CD4-positive, alpha-beta T cell (primary cell): ENCODE data around the gene PDCD6IP. TPM values are rescaled to one million over a fixed set of nuclear protein-coding genes. Genes with fewer than 3 reads are reported as not detected.
A peak's percentile ranks its signal among the peaks of the same experiment; 100 is the strongest.

Experiments
- ATAC-seq: fragments of 200-7000 bp; cut with Tn5 transposase; one replicate; pipeline ENCODE4 v1.10.0; 2022; ENCODE audit warnings: mild to moderate bottlenecking; ENCODE audit not compliant: poor library complexity
- CTCF ChIA-PET: fragments of 350-600 bp; sonication (Branson Sonifier 250); formaldehyde crosslinking; loops from one replicate; lab custom pipeline; 2021; ENCODE audit warnings: antibody characterized with exemption, inconsistent platforms; lab: Charles Lee
- POLR2A ChIA-PET: fragments of 350-600 bp; sonication (Branson Sonifier 250); formaldehyde crosslinking; loops from one replicate; lab custom pipeline; 2021; ENCODE audit warnings: antibody characterized with exemption, inconsistent platforms; lab: Charles Lee
- DNase-seq, 14 experiments: peaks; one replicate each; pipeline ENCODE4 v3.0.0-alpha.2; 2013 to 2020; ENCODE audit warnings: mixed read lengths in 2 of 14
- H3K27ac ChIP-seq, 2 donors: one replicate each; pipeline versions ENCODE4 v1.5.1 to v1.7.0; 2013; ENCODE audit warnings: low read length in 2 of 2, low read depth in 1 of 2, mild to moderate bottlenecking in 1 of 2
- H3K27me3 ChIP-seq, 2 experiments: 1 replicate in 1 of 2; 2 replicates in 1 of 2; pipeline versions ENCODE4 v1.6.1 to v1.7.0; 2013; ENCODE audit warnings: low read length in 2 of 2, control low read depth in 1 of 2, mild to moderate bottlenecking in 1 of 2, moderate library complexity in 1 of 2; ENCODE audit not compliant: insufficient read depth in 2 of 2, control insufficient read depth in 1 of 2
- H3K36me3 ChIP-seq: one replicate; pipeline ENCODE4 v1.6.1; 2013; ENCODE audit warnings: low read length, control low read depth; ENCODE audit not compliant: insufficient read depth
- H3K4me1 ChIP-seq: one replicate; pipeline ENCODE4 v1.6.1; 2013; ENCODE audit warnings: low read length, control low read depth; ENCODE audit not compliant: insufficient read depth
- H3K4me3 ChIP-seq: one replicate; pipeline ENCODE4 v1.5.1; 2013; ENCODE audit warnings: mild to moderate bottlenecking, low read length, moderate library complexity
- H3K9me3 ChIP-seq, 2 experiments: 1 replicate in 1 of 2; 2 replicates in 1 of 2; pipeline versions ENCODE4 v1.6.1 to v1.7.0; 2013; ENCODE audit warnings: low read length in 2 of 2, mild to moderate bottlenecking in 2 of 2, control low read depth in 1 of 2, moderate library complexity in 1 of 2; ENCODE audit not compliant: control insufficient read depth in 1 of 2, insufficient read depth in 1 of 2
- H3K27ac Mint-ChIP-seq: one replicate; pipeline ENCODE4 v1.8.0; 2020; ENCODE audit warnings: mixed read lengths
- H3K27me3 Mint-ChIP-seq: one replicate; pipeline ENCODE4 v1.8.0; 2021; ENCODE audit warnings: mixed read lengths
- H3K36me3 Mint-ChIP-seq: one replicate; pipeline ENCODE4 v1.8.0; 2021; ENCODE audit warnings: low read depth, mixed read lengths
- H3K4me1 Mint-ChIP-seq: one replicate; pipeline ENCODE4 v1.8.0; 2021; ENCODE audit warnings: low read depth, mixed read lengths
- H3K4me3 Mint-ChIP-seq: one replicate; pipeline ENCODE4 v1.8.0; 2020; ENCODE audit warnings: mild to moderate bottlenecking, mixed read lengths
- H3K9me3 Mint-ChIP-seq: one replicate; pipeline ENCODE4 v1.8.0; 2020; ENCODE audit warnings: mixed read lengths
- intact Hi-C, 2 experiments: fragments of 100-400 bp; cut with DNase I in 1 of 2; cut with micrococcal nuclease in 1 of 2; formaldehyde crosslinking; loops; one replicate each; pipeline versions ENCODE4 v1.15.1 to v1.9.0; 2023 to 2025; cut with DNase I, micrococcal nuclease
- total RNA-seq, 174 experiments: library from RNA in 2 of 174; stranded (reverse) in 2 of 174; gene quantifications; one replicate each; pipeline ENCODE4 v1.2.3 and lab custom pipeline; 2021 to 2026
- TF ChIP-seq, protein P1 (sequence below): fragments of 200-600 bp; IDR thresholded peaks from one replicate; pipeline ENCODE4 v1.8.0; 2022; ENCODE audit warnings: antibody characterized with exemption, mild to moderate bottlenecking

Gene PDCD6IP
- total RNA-seq, 2 experiments from 2014 or later: 109 to 112 TPM

DNA sequence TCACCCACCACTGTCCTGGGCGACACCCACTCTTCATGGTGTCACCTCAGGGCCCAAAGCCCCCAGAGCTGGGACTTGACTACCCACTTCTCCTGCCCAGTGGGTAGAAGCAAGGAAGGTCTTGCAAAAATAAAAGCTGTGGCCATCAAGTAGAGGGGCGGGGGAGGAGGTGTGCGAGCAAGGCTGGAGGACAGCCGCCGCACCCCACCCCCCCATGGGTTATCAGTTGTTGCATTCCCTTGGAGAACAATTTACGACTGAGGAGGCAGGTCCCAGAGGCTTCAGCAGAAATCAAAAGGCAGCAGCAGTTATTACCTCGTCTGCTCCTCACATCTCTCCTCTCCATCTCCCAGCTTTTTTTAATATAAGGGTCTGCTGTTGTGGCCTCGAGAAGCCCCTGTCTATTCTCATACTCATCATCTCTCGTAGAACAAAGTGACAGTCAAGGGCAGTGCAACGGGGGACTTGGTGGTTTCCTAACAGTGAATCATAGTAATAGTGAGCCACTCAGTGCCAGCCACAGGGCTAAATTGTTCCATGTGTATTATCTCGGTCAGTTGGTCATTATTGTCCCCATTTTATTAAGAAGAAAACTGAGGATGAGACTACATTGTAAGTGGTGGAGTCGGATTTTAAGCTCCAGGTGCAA, 116.4 kb downstream of the PDCD6IP start:
- Mint-ChIP-seq H3K4me1 (no peaks in the 10 kb centered on the region), H3K36me3 (no peaks in the 10 kb centered on the region), H3K4me3 (no peak overlapping the region), H3K27ac (no peak overlapping the region), H3K27me3 (no peaks in the 10 kb centered on the region), H3K9me3 (no peaks in the 10 kb centered on the region)
- TF ChIP-seq, protein P1, sequence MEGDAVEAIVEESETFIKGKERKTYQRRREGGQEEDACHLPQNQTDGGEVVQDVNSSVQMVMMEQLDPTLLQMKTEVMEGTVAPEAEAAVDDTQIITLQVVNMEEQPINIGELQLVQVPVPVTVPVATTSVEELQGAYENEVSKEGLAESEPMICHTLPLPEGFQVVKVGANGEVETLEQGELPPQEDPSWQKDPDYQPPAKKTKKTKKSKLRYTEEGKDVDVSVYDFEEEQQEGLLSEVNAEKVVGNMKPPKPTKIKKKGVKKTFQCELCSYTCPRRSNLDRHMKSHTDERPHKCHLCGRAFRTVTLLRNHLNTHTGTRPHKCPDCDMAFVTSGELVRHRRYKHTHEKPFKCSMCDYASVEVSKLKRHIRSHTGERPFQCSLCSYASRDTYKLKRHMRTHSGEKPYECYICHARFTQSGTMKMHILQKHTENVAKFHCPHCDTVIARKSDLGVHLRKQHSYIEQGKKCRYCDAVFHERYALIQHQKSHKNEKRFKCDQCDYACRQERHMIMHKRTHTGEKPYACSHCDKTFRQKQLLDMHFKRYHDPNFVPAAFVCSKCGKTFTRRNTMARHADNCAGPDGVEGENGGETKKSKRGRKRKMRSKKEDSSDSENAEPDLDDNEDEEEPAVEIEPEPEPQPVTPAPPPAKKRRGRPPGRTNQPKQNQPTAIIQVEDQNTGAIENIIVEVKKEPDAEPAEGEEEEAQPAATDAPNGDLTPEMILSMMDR: no peak
- Histone ChIP-seq H3K4me1 (no peaks in the 10 kb centered on the region), H3K27ac (no peak overlapping the region), H3K27me3 (no peaks in the 10 kb centered on the region), H3K36me3 (no peaks in the 10 kb centered on the region), H3K4me3 (no peak overlapping the region), H3K9me3 (no peaks in the 10 kb centered on the region)
- POLR2A ChIA-PET: no interaction called here
- intact Hi-C loops: no loop called here
- CTCF ChIA-PET: no interaction called here
- ATAC-seq (no peak), DNase-seq (no peak)

- Mint-ChIP-seq H3K36me3 (no peaks in the 10 kb centered on the region), H3K4me3 (no peak overlapping the region), H3K27me3 (no peaks in the 10 kb centered on the region), H3K9me3 (no peaks in the 10 kb centered on the region), H3K27ac (no peak overlapping the region), H3K4me1 (no peaks in the 10 kb centered on the region)
- H3K4me1 ChIP-seq: no peaks in the 10 kb centered on the region
- no peaks in the 10 kb centered on the region for H3K9me3 ChIP-seq
- TF ChIP-seq, protein P1: no peak
- no peaks in the 10 kb centered on the region for H3K36me3 ChIP-seq
- H3K27ac ChIP-seq: no peak overlapping the region
- H3K4me3 ChIP-seq: no peak overlapping the region
- ATAC-seq (no peak), DNase-seq (peak in 5 of 14 experiments; percentile 0 to 13 (median 6))
- intact Hi-C loops: no loop called here
- ChIA-PET CTCF (no interaction called here), POLR2A (no interaction called here)
- no peaks in the 10 kb centered on the region for H3K27me3 ChIP-seq
These were observed 117.5 kb downstream of the PDCD6IP start for GRCh38 chr3:33915796-33916546.

GRCh38 chr3:33918126-33918756, 119.8 kb downstream of the PDCD6IP start:
- H3K36me3 Mint-ChIP-seq: no peaks in the 10 kb centered on the region
- H3K4me3 Mint-ChIP-seq: no peak overlapping the region
- Histone ChIP-seq H3K27ac (no peak overlapping the region), H3K27me3 (no peaks in the 10 kb centered on the region), H3K9me3 (no peaks in the 10 kb centered on the region), H3K4me1 (no peaks in the 10 kb centered on the region), H3K36me3 (no peaks in the 10 kb centered on the region), H3K4me3 (no peak overlapping the region)
- ATAC-seq: no peak
- no peaks in the 10 kb centered on the region for H3K27me3 Mint-ChIP-seq
- CTCF ChIA-PET: no interaction called here
- no peak for DNase-seq
- H3K4me1 Mint-ChIP-seq: no peaks in the 10 kb centered on the region
- no peak overlapping the region for H3K27ac Mint-ChIP-seq
- POLR2A ChIA-PET: no interaction called here
- no peaks in the 10 kb centered on the region for H3K9me3 Mint-ChIP-seq
- TF ChIP-seq, protein P1: no peak
- intact Hi-C loops: no loop called here

Other genes starting within 250 kb of the PDCD6IP start
- gene CLASP2, start 80.4 kb upstream of the PDCD6IP start, total RNA-seq: 10 to 100 TPM; 63.4 to 73.1 TPM